ENCODE measurements around the gene HAPLN1.

GRCh38 chr5:83740741-83741140 is 20.1 kb upstream of the HAPLN1 start:
- TF ChIP-seq POLR2AphosphoS5 (IDR thresholded peaks at IDR 0.05; ENCODE audit: low read depth) (no peak), ZNF462 (CRISPR knock-in tag; IDR thresholded peaks at IDR 0.05) (no peak), CTCF (conservative IDR thresholded peaks at IDR 0.05; ENCODE audit: low read depth in 2 of 2) (no peak), REST (IDR thresholded peaks at IDR 0.05; ENCODE audit: unreplicated experiment) (no peak), CREB1 (CRISPR knock-in tag; IDR thresholded peaks at IDR 0.05; ENCODE audit: low read depth) (no peak), EZH2phosphoT487 (IDR thresholded peaks at IDR 0.05; ENCODE audit: unreplicated experiment) (no peak), STAT1 (IDR thresholded peaks at IDR 0.05; ENCODE audit: unreplicated experiment) (no peak), EZH2 (IDR thresholded peaks at IDR 0.05; ENCODE audit: low read depth, unreplicated experiment) (no peak)
